OCI-LY1 (cell line): ENCODE data around the gene PPP1CB.

Experiments
- CTCF ChIP-seq: fragments of 200-600 bp; sonication (generic), shearing (Covaris generic); IDR thresholded peaks from 2 replicates; pipeline ENCODE4 v1.5.1; 2017; ENCODE audit warnings: mild to moderate bottlenecking, antibody characterized with exemption, low read length, moderate library complexity, mixed read lengths
- EZH2 ChIP-seq: fragments of 200-600 bp; sonication (generic), shearing (Covaris generic); IDR thresholded peaks from 2 replicates; pipeline ENCODE4 v1.8.0; 2017; ENCODE audit warnings: borderline replicate concordance, mixed run types, mild to moderate bottlenecking, antibody characterized with exemption, low read length, moderate library complexity, mixed read lengths

- TF ChIP-seq CTCF (no peak), EZH2 (no peak)
Measured at GRCh38 chr2:28758459-28758858, 6.8 kb downstream of the PPP1CB start.
